Gastroesophageal sphincter (tissue), 3 donors: ENCODE data around the gene MYO9A.

Experiments
- CTCF ChIP-seq, 4 experiments: fragments of 200-600 bp in 2 of 4; fragments of 450-650 bp in 2 of 4; sonication (generic) in 1 of 4; IDR thresholded peaks; one replicate each; pipeline ENCODE4 v1.5.1; 2017 to 2019; ENCODE audit warnings: antibody characterized with exemption in 4 of 4, mild to moderate bottlenecking in 2 of 4, moderate library complexity in 2 of 4
- POLR2AphosphoS5 ChIP-seq: sonication (generic); formaldehyde crosslinking; IDR thresholded peaks from one replicate; pipeline ENCODE4 v1.6.1; 2017; ENCODE audit warnings: antibody characterized with exemption

GRCh38 chr15:72092006-72092405 lies 25.9 kb downstream of the MYO9A start:
- TF ChIP-seq CTCF (IDR thresholded peaks at IDR 0.05) (no peak), POLR2AphosphoS5 (no peak)
